NOMO-1 (cell line): ENCODE data around the gene SLC22A24.
"Not testable (repeated sequence)": the region's sequence is repeated elsewhere in the genome, so short reads cannot be mapped to it uniquely, and the experiment has no call there.

ENCODE experiments used
- DNase-seq, 2 experiments: peaks; one replicate each; lab custom pipeline; 2025; ENCODE audit not compliant: unreplicated experiment in 2 of 2; lab: John Stamatoyannopoulos, UW

The SLC22A24 gene

GRCh38 chr11:63144121-63144520 is at the start of gene SLC22A24:
SLC22A24 (minus strand) TSS chr11:63144221; CDS start chr11:63143779, 442 bp downstream.
- no peak for DNase-seq

GRCh38 chr11:63180536-63180935 is 36.5 kb upstream of the SLC22A24 start:
- no peak for DNase-seq

- DNase-seq = no peak
Measured at GRCh38 chr11:63179432-63180041, 35.5 kb upstream of the SLC22A24 start.

GRCh38 chr11:63177872-63178271 is 33.9 kb upstream of the SLC22A24 start:
- DNase-seq = no peak

GRCh38 chr11:63165706-63166310 is 21.8 kb upstream of the SLC22A24 start:
- DNase-seq = no peak

- DNase-seq = no peak
Measured at GRCh38 chr11:63155794-63156193, 11.8 kb upstream of the SLC22A24 start.

- no peak for DNase-seq
Measured at GRCh38 chr11:63146581-63146980, 2.6 kb upstream of the SLC22A24 start.

- no peak for DNase-seq
Measured at GRCh38 chr11:63142459-63142858, 1.6 kb downstream of the SLC22A24 start.

GRCh38 chr11:63132985-63133775 is 10.8 kb downstream of the SLC22A24 start:
- DNase-seq = no peak

- DNase-seq = no peak
Measured at GRCh38 chr11:63099555-63099954, 44.5 kb downstream of the SLC22A24 start.

GRCh38 chr11:63080682-63081081 is 63.3 kb downstream of the SLC22A24 start:
- DNase-seq = no peak

GRCh38 chr11:63046203-63046602 is 97.8 kb downstream of the SLC22A24 start:
- not testable (repeated sequence) for DNase-seq

- no peak for DNase-seq
Measured at GRCh38 chr11:63042596-63042995, 101.4 kb downstream of the SLC22A24 start.

GRCh38 chr11:63032457-63032856 is 111.6 kb downstream of the SLC22A24 start:
- no peak for DNase-seq
